Fibroblast of the aortic adventitia (primary cell): ENCODE data around the gene GREB1L. TPM values are rescaled to one million over a fixed set of nuclear protein-coding genes. Genes with fewer than 3 reads are reported as not detected.
"Not testable (repeated sequence)": the region's sequence is repeated elsewhere in the genome, so short reads cannot be mapped to it uniquely, and the experiment has no call there.

Source experiments
- DNase-seq: peaks from one replicate; pipeline ENCODE4 v3.0.0-alpha.2; 2010; ENCODE audit warnings: low read depth
- H3K4me3 ChIP-seq: 2 replicates; pipeline ENCODE4 v1.5.1; 2011; ENCODE audit warnings: low read depth, mild to moderate bottlenecking, control low read depth, low read length, moderate library complexity
- CTCF ChIP-seq: IDR thresholded peaks from 2 replicates; pipeline ENCODE4 v1.5.1; 2011; ENCODE audit warnings: mild to moderate bottlenecking, low read length, control low read depth, inconsistent platforms; ENCODE audit not compliant: insufficient read depth
- total RNA-seq: library from RNA; depleted of rRNA; stranded (reverse); fragments of >200 nt; gene quantifications from 2 replicates; pipeline ENCODE4 v1.2.3, GENCODE V29; 2012; ENCODE audit warnings: low replicate concordance

Gene GREB1L
- total RNA-seq, 1 donor = 1.9 TPM

- TF ChIP-seq CTCF = no peak
- DNase-seq = peak; percentile 27
- H3K4me3 ChIP-seq = no peak overlapping the region
These were observed 28.4 kb downstream of the GREB1L start for GRCh38 chr18:21270453-21270852.

- no peak for TF ChIP-seq CTCF
- no peak overlapping the region for H3K4me3 ChIP-seq
- DNase-seq = no peak
These were observed 30.1 kb downstream of the GREB1L start for GRCh38 chr18:21272016-21272579.

GRCh38 chr18:21273568-21273967 is 31.5 kb downstream of the GREB1L start:
- no peak for DNase-seq
- H3K4me3 ChIP-seq = no peak overlapping the region
- no peak for TF ChIP-seq CTCF

GRCh38 chr18:21275645-21276044 is 33.6 kb downstream of the GREB1L start:
- DNase-seq = no peak
- TF ChIP-seq CTCF = no peak

GRCh38 chr18:21277578-21277977 is 35.5 kb downstream of the GREB1L start:
- no peak for TF ChIP-seq CTCF
- DNase-seq = no peak
- H3K4me3 ChIP-seq = no peak overlapping the region

More at GRCh38 chr18:21275645-21276044, 33.6 kb downstream of the GREB1L start:
- no peak overlapping the region for H3K4me3 ChIP-seq

- DNase-seq, H3K4me3 ChIP-seq: not testable (repeated sequence)
These were observed 36.2 kb downstream of the GREB1L start for GRCh38 chr18:21278218-21278617.

GRCh38 chr18:21281603-21282002 is 39.6 kb downstream of the GREB1L start:
- no peak for DNase-seq
- TF ChIP-seq CTCF = no peak
- H3K4me3 ChIP-seq = no peak overlapping the region
